Immature natural killer cell (primary cell): ENCODE data around the gene CX3CL1. TPM values are rescaled to one million over a fixed set of nuclear protein-coding genes. Genes with fewer than 3 reads are reported as not detected.

Experiments used
- DNase-seq, 3 donors: peaks; one replicate each; pipeline ENCODE4 v3.0.0; 2022; ENCODE audit warnings: mixed read lengths in 1 of 3
- H3K27ac Mint-ChIP-seq, 6 donors: one replicate each; pipeline ENCODE4 v1.8.0; 2020; ENCODE audit warnings: mixed read lengths in 6 of 6, mild to moderate bottlenecking in 5 of 6, inconsistent platforms in 4 of 6, moderate library complexity in 3 of 6
- H3K27me3 Mint-ChIP-seq, 3 donors: one replicate each; pipeline ENCODE4 v1.8.0; 2020 to 2021; ENCODE audit warnings: low read depth in 3 of 3, mild to moderate bottlenecking in 3 of 3, mixed read lengths in 3 of 3, moderate library complexity in 3 of 3, inconsistent platforms in 1 of 3
- H3K36me3 Mint-ChIP-seq, 3 donors: one replicate each; pipeline ENCODE4 v1.8.0; 2020; ENCODE audit warnings: mixed read lengths in 3 of 3, inconsistent platforms in 2 of 3, mild to moderate bottlenecking in 2 of 3
- H3K4me1 Mint-ChIP-seq, 2 donors: one replicate each; pipeline ENCODE4 v1.8.0; 2020; ENCODE audit warnings: inconsistent platforms in 2 of 2, mild to moderate bottlenecking in 2 of 2, mixed read lengths in 2 of 2, moderate library complexity in 1 of 2
- H3K4me3 Mint-ChIP-seq, 5 donors: one replicate each; pipeline ENCODE4 v1.8.0; 2020; ENCODE audit warnings: mild to moderate bottlenecking in 5 of 5, mixed read lengths in 5 of 5, inconsistent platforms in 3 of 5, moderate library complexity in 3 of 5
- H3K9me3 Mint-ChIP-seq, 6 donors: one replicate each; pipeline ENCODE4 v1.8.0; 2020; ENCODE audit warnings: mild to moderate bottlenecking in 6 of 6, mixed read lengths in 6 of 6, inconsistent platforms in 4 of 6, moderate library complexity in 3 of 6
- polyA plus RNA-seq, 3 donors: library from polyadenylated mRNA; unstranded; fragments of 300-500 nt; fragmentation: Illumina TruSeq; gene quantifications; one replicate each; pipeline ENCODE4 v1.2.3, GENCODE V29; 2021

Gene CX3CL1
- polyA plus RNA-seq, 3 donors from 2014 or later: not detected

- Mint-ChIP-seq H3K4me3 (no peak overlapping the region), H3K27ac (no peak overlapping the region), H3K4me1 (peaks cover 0 to 2% of the 10 kb centered on the region in 2 donors), H3K36me3 (no peaks in the 10 kb centered on the region), H3K27me3 (peaks cover 9 to 31% (median 15%) of the 10 kb centered on the region in 3 donors), H3K9me3 (peaks cover 0 to 2% (median 0%) of the 10 kb centered on the region in 6 donors)
- no peak for DNase-seq
Measured at GRCh38 chr16:57345666-57346204, 26.6 kb upstream of the CX3CL1 start.

DNA sequence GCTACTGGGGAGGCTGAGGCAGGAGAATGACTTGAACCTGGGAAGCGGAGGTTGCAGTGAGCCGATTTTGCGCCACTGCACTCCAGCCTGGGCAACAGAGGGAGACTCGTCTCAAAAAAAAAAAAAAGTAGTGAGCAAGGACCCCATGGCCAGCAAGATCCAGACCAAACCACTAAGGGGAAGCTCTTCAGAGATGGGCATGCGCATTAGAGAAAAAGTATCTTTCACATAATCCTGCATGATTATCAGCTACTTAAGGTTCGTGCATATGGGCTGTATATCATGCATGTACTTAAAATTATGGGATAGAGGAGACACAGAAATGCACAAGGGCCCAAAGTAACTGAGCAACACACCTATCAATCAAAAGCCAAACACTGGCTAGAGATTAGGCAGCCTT lies 24.4 kb upstream of the CX3CL1 start:
- Mint-ChIP-seq H3K27ac (no peak overlapping the region), H3K4me3 (no peak overlapping the region), H3K27me3 (peaks cover 8 to 30% (median 9%) of the 10 kb centered on the region in 3 donors), H3K9me3 (peaks cover 0 to 2% (median 0%) of the 10 kb centered on the region in 6 donors), H3K4me1 (peaks cover 0 to 2% of the 10 kb centered on the region in 2 donors), H3K36me3 (no peaks in the 10 kb centered on the region)
- DNase-seq: no peak

DNA sequence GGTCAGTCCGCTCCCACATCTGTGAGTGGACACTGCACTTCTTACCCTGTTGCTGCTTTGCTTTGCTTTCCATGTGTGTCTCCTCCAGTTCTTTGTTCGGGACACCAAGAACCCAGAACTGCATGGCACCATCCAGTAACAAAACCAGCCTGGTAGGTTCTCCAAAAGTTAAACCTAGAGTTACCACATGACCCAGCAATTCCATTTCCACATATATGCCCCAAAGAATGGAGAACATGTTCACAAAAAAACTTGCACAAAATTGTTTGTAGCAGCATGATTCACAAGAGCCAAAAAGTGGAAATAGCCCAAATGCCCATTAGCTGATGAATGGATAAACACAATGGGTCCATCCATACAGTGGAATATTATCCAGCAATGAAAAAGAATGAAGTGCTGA lies 24.0 kb upstream of the CX3CL1 start:
- no peak overlapping the region for H3K4me3 Mint-ChIP-seq
- peaks cover 8 to 27% (median 9%) of the 10 kb centered on the region in 3 donors for H3K27me3 Mint-ChIP-seq
- DNase-seq: no peak
- H3K27ac Mint-ChIP-seq: no peak overlapping the region
- peaks cover 0 to 2% of the 10 kb centered on the region in 2 donors for H3K4me1 Mint-ChIP-seq
- H3K36me3 Mint-ChIP-seq: no peaks in the 10 kb centered on the region
- peaks cover 0 to 2% (median 0%) of the 10 kb centered on the region in 6 donors for H3K9me3 Mint-ChIP-seq

DNA sequence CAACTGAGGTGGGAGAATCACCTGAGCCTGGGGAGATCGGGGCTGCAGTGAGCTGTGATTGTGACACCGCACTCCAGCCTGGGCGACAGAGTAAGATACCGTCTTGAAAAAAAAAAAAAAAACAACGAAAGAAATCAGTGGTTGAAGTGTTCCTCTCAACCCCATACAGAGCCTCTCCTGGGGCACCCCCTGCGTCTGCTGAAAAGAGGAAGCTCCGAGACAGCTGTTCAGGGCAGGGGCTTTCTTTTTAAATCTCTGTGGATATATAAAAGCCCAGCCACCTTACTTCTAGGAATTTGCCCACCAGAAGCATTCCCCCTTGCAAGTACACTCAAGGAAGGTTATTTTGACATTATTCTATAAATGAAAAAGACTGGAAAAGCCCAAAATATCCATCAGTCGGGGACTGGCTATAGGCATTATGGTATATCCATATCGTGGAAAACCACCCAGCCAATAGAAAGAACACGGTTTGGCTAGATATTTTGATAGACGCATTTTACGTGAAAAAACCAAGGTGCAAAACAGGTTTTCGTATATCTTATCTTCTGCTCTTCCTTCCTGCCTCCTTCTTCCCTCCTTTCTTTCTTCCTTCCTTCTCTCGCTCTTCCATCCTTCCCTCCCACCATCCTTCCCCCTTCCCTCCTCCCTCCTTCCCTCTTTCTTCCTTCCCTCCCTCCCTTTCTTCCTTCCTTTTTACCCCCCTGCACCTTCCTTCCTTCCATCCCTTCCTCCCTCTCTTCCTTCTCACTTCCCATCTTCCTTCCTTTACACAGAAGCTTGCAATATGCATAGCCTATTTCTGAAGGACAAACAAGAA lies 22.9 kb upstream of the CX3CL1 start:
- Mint-ChIP-seq H3K27ac (no peak overlapping the region), H3K27me3 (peaks cover 7 to 22% (median 9%) of the 10 kb centered on the region in 3 donors)
- no peak for DNase-seq

DNA sequence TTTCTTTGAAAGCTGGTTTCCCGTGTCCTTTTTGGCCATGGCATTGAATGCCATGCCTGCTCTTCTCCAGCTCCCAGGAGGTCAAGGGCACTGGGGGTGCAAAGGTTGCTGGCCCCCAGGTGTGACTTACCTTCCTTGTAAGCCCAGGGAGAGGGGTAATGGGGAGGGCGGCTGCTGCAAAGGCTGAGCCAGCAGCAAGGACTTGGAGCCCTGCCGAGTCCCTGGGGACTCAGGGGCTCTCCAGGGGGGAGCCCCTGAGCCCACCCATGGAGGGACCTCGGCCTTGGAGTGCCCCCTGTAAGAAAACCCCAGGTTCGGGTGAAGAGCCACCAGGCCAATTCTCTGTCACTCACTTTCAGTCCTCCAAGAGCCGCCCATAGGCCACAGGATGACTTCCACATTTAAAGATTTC lies 19.6 kb upstream of the CX3CL1 start:
- Mint-ChIP-seq H3K4me3 (no peak overlapping the region), H3K9me3 (peaks cover 0 to 2% (median 0%) of the 10 kb centered on the region in 6 donors), H3K27me3 (peaks cover 3 to 15% (median 8%) of the 10 kb centered on the region in 3 donors), H3K27ac (no peak overlapping the region), H3K36me3 (no peaks in the 10 kb centered on the region), H3K4me1 (no peaks in the 10 kb centered on the region)
- DNase-seq: no peak

More for the DNA sequence above, 22.9 kb upstream of the CX3CL1 start:
- H3K36me3 Mint-ChIP-seq: no peaks in the 10 kb centered on the region
- no peak overlapping the region for H3K4me3 Mint-ChIP-seq
- peaks cover 0 to 2% of the 10 kb centered on the region in 2 donors for H3K4me1 Mint-ChIP-seq
- peaks cover 0 to 2% (median 0%) of the 10 kb centered on the region in 6 donors for H3K9me3 Mint-ChIP-seq

GRCh38 chr16:57354311-57354710 lies 18.0 kb upstream of the CX3CL1 start:
- Mint-ChIP-seq H3K27me3 (peaks cover 3 to 15% (median 8%) of the 10 kb centered on the region in 3 donors), H3K9me3 (no peaks in the 10 kb centered on the region), H3K4me3 (no peak overlapping the region), H3K4me1 (no peaks in the 10 kb centered on the region), H3K27ac (no peak overlapping the region), H3K36me3 (no peaks in the 10 kb centered on the region)
- no peak for DNase-seq

DNA sequence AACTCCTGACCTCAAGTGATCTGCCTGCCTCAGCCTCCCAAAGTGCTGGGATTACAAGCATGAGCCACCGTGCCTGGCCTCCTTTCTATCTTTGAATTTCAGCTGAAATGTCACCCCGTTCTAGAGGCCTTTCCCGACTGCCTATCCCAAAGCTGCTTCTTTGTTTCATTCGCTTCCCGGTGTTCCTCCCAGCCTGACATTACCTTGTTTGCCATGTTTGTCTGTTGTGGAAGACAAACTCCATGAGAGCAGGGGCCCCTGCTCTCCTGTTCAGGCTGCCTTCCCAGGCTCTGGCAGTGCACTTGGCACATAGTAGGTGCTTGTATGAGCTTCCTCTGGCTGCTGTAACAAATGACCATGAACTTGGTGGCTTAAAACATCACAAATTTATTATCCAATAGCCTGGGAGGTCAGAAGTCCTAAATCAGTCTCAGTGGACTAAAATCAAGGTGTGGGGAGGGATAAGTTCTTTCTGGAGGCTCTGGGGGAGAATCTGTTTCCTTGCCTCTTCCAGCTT lies 16.3 kb upstream of the CX3CL1 start:
- no peak for DNase-seq
- H3K27ac Mint-ChIP-seq: no peak overlapping the region
- H3K27me3 Mint-ChIP-seq: peaks cover 3 to 5% (median 3%) of the 10 kb centered on the region in 3 donors
- no peak overlapping the region for H3K4me3 Mint-ChIP-seq
- H3K4me1 Mint-ChIP-seq: no peaks in the 10 kb centered on the region
- no peaks in the 10 kb centered on the region for H3K36me3 Mint-ChIP-seq
- no peaks in the 10 kb centered on the region for H3K9me3 Mint-ChIP-seq

DNA sequence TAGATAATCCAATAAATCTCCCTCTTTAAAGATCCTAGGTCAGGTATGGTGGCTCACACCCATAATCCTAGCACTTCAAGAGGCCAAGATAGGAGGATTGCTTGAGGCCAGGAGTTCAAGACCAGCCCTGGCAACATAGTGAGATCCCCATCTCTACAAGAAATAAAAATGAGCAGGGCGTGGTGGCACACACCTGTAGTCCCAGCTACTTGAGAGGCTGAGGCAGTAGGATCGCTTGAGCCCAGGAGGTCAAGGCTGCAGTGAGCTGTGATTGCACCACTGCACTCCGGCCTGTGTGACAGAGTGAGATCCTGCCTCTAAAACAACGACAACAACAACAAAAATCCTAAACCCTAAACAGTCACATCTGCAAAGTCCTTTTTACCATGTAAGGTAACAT lies 15.7 kb upstream of the CX3CL1 start:
- Mint-ChIP-seq H3K4me1 (no peaks in the 10 kb centered on the region), H3K9me3 (no peaks in the 10 kb centered on the region), H3K36me3 (no peaks in the 10 kb centered on the region), H3K27me3 (peaks cover 3 to 5% (median 3%) of the 10 kb centered on the region in 3 donors), H3K27ac (no peak overlapping the region), H3K4me3 (no peak overlapping the region)
- no peak for DNase-seq

DNA sequence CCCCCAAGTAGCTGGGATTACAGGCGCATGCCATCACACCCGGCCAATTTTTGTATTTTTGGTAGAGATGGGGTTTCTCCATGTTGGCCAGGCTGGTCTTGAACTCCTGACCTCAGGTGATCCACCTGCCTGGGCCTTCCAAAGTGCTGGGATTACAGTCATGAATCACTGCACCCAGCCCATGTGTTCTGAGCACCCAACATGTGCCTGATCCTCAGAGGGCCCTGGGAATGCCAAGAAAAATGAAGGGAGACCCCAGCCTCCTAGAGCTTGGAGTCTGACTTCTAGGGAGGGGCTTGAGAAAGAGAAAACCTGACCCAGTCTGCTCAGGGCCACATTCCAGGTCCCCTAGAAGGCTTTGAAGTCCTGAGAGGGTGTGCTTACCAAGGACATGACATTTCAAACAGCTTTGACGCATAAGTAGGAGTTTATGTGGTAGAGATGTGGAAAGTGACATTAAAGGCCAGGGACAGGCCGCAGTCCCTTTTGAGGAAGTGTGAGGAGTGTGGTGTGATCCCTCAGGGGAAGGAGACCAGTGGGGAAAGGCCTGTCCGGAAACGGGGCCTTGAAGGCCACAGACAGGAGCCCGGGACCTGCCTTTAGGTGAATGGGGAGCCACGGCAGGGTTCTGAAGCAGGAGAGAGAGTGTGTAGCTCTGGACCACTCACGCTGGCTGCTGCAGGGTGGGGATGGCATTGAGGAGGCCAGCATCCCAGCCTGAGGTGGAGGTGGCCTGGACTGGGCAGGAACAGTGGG lies 14.8 kb upstream of the CX3CL1 start:
- Mint-ChIP-seq H3K36me3 (no peaks in the 10 kb centered on the region), H3K27ac (no peak overlapping the region), H3K9me3 (no peaks in the 10 kb centered on the region), H3K4me1 (no peaks in the 10 kb centered on the region), H3K4me3 (no peak overlapping the region), H3K27me3 (peaks cover 2 to 3% (median 3%) of the 10 kb centered on the region in 3 donors)
- no peak for DNase-seq

DNA sequence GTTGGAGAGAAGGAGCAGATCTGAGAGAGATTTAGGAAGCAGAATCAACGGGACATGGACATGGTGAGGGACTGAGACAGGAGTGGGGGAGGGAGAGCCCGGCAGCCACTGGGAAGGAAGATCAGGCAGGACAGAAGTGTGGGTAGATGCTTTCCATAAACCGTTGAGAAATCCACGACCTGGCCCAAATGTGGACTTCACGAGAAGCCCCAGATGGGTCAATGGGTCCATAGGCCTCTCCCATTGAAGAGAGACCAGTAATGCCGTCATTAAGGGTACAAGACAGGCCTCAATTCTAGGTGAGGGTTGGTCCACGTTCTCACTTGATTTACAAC lies 14.2 kb upstream of the CX3CL1 start:
- Mint-ChIP-seq H3K27ac (no peak overlapping the region), H3K4me3 (no peak overlapping the region), H3K36me3 (no peaks in the 10 kb centered on the region), H3K9me3 (no peaks in the 10 kb centered on the region), H3K4me1 (no peaks in the 10 kb centered on the region), H3K27me3 (peaks cover 2 to 3% (median 3%) of the 10 kb centered on the region in 3 donors)
- no peak for DNase-seq

DNA sequence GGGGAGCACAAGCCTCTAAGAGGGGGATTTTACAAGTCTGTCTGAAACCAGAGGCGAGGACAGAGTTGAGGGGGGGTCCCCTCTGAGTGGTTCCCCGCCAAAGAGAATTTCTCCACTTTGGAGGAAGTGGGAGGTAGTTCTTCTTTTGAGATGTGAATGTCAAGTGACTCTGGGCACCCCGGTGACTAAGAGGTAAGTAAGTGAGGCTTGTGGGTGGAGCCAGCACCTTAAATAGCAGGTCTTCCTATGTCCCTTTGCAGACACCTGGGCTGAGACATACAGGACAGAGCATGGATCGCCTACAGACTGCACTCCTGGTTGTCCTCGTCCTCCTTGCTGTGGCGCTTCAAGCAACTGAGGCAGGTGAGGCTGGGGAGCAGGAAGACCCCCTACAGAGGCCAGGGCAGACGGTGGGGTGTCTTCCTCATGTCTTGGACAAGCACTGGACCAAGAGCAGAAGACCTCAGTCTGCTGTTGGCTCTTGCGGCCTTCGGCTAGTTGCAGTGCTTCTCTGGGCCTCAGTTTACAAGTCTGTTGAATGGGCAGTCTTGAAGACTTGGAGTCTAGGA lies 13.7 kb upstream of the CX3CL1 start, which contains the start of gene CCL22:
TSS of gene CCL22 (plus strand) at position 257 of the 569 bp plus-strand sequence. CDS start at position 291, 34 bp downstream.
- H3K9me3 Mint-ChIP-seq: no peaks in the 10 kb centered on the region
- H3K27ac Mint-ChIP-seq: no peak within 1 kb of the TSS
- H3K4me3 Mint-ChIP-seq: no peak within 1 kb of the TSS

DNA sequence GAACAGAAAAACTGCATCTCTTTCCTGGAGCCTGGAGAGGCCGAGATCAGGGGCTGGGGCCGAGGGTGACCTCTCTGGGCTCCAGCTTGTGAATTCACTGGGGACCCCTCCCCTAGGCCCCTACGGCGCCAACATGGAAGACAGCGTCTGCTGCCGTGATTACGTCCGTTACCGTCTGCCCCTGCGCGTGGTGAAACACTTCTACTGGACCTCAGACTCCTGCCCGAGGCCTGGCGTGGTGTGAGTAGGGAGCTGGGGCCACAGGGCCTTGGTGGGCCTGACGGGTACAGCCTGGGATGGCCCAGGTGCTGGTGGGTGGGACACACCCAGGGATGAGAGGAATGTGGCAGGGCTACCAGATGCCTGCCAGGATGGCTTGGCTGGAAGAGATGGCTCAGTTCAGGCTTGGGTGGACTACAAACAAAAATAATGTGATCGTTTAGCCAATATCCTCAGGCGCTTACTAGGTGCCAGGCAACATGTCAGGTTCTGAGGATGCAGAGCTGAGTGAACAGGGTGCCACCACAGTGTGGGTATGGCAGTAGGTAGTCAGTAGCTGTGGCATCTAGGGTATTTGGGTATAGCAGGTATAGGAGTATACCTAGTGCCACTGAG lies 11.9 kb upstream of the CX3CL1 start:
- Mint-ChIP-seq H3K36me3 (no peaks in the 10 kb centered on the region), H3K9me3 (no peaks in the 10 kb centered on the region), H3K4me3 (no peak overlapping the region), H3K27me3 (peaks cover 0 to 5% (median 3%) of the 10 kb centered on the region in 3 donors), H3K27ac (no peak overlapping the region), H3K4me1 (no peaks in the 10 kb centered on the region)
- DNase-seq: no peak

More for the DNA sequence above, 13.7 kb upstream of the CX3CL1 start, which contains the start of gene CCL22:
- Mint-ChIP-seq H3K27me3 (peaks cover 2 to 4% (median 3%) of the 10 kb centered on the region in 3 donors), H3K36me3 (no peaks in the 10 kb centered on the region), H3K4me1 (no peaks in the 10 kb centered on the region)
- no peak for DNase-seq

DNA sequence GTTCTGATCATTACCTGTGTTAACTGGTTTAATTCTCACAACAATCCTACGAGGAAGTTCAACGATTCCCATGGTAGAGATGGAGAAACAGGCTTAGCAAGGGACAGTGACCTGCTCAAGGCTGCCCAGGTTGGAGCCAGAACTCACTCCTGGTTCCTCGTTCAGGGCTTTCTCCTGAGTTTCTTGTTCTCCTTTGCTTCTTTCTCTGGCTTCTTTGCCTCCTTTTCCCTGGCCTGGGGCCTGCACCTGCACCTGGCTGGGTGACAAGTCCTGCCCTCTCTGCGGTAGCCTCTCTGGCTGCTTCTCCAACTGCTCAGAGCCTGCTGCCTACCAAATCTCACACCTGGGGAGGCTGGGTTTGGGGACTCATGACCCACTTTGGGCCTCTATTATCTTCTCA lies 10.9 kb upstream of the CX3CL1 start:
- DNase-seq: no peak
- H3K36me3 Mint-ChIP-seq: no peaks in the 10 kb centered on the region
- H3K9me3 Mint-ChIP-seq: no peaks in the 10 kb centered on the region
- H3K27ac Mint-ChIP-seq: peak overlapping the region in 1 of 6 donors; percentile 45
- no peak overlapping the region for H3K4me3 Mint-ChIP-seq
- peaks cover 0 to 3% (median 1%) of the 10 kb centered on the region in 3 donors for H3K27me3 Mint-ChIP-seq
- no peaks in the 10 kb centered on the region for H3K4me1 Mint-ChIP-seq
